ENCODE results near the gene ABCA5.

ABCA5 gene

DNA sequence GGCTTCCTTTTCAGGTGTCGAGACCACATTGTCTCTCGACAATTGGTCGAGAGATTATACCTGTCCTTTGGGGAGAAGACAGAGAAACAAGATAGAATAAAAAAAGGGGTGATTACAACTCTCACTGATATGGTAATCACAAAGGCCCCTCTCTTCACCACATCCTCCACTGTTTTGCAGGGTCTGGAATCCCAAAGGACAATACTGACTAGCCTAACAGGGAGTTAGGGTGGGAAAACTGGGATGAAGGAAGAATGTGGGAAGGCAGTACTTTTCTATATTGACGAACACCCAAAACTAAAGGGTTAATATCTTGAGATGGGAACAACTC lies 6.1 kb downstream of the ABCA5 start:
- H3K4me3 ChIP-seq (ENCODE audit: low read depth, low read length): no peak overlapping the region
- no peak for DNase-seq (ENCODE audit: low read depth, low spot score)
- in situ Hi-C loops (cut with HindIII; ENCODE audit: low sequenced_read_pairs): no loop called here
- TF ChIP-seq, protein P1, sequence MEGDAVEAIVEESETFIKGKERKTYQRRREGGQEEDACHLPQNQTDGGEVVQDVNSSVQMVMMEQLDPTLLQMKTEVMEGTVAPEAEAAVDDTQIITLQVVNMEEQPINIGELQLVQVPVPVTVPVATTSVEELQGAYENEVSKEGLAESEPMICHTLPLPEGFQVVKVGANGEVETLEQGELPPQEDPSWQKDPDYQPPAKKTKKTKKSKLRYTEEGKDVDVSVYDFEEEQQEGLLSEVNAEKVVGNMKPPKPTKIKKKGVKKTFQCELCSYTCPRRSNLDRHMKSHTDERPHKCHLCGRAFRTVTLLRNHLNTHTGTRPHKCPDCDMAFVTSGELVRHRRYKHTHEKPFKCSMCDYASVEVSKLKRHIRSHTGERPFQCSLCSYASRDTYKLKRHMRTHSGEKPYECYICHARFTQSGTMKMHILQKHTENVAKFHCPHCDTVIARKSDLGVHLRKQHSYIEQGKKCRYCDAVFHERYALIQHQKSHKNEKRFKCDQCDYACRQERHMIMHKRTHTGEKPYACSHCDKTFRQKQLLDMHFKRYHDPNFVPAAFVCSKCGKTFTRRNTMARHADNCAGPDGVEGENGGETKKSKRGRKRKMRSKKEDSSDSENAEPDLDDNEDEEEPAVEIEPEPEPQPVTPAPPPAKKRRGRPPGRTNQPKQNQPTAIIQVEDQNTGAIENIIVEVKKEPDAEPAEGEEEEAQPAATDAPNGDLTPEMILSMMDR (IDR thresholded peaks at IDR 0.05; ENCODE audit: low read depth, low read length): no peak

DNA sequence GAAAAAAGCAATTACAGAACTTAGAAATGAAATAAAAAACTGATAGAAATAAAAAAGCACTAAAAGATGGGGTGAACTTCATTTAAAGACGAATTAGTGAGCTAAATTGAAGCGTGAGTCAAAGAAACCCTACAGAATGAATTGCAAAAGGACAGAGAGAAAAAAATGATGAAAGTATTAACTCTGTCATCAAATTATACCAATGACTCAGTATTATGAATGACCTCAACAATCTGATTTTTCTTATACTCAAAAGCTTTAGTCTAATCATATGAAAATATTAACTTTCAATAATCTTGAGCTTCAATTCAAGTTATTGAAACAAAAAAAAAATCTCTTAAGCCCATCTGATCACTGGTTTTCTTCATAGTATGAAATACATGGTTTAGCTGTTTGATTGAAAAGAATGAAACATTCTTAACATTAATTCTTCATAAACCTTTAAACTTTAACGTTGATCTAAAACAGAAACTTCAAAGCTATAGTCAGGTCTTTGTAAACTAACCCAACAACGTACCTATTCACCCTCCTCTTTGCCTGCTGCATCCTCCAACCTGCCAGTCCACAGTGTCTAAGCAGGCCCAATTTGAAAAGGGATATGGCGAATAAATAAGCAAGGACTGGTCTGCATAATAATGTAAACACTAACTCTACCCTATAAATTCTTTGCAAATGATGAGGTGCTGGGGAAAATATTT lies 6.6 kb downstream of the ABCA5 start:
- TF ChIP-seq, protein P1 (IDR thresholded peaks at IDR 0.05; ENCODE audit: low read depth, low read length): no peak
- H3K4me3 ChIP-seq (ENCODE audit: low read depth, low read length): no peak overlapping the region
- in situ Hi-C loops (cut with HindIII; ENCODE audit: low sequenced_read_pairs): no loop called here
- no peak for DNase-seq (ENCODE audit: low read depth, low spot score)

DNA sequence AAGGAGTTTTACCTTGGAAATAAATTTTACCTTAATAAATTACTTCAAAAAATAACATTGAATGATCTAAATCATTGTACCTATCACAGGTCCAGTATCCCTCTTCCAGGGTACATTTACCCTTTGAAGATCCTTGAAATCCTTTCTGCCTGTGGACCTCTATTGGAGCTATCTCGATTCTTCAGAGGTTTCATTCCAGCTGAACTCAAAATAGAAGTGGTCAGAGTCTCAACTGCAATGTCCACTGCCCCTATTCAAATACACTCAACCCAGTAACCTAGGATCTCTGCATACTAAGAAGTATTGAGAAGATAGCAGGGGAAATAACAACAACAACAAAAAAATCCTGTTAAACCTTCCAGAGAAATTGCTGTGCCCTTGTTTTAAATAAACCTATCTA lies 9.3 kb downstream of the ABCA5 start:
- in situ Hi-C loops (cut with HindIII; ENCODE audit: low sequenced_read_pairs): no loop called here
- no peak overlapping the region for H3K4me3 ChIP-seq (ENCODE audit: low read depth, low read length)
- no peak for DNase-seq (ENCODE audit: low read depth, low spot score)
- TF ChIP-seq, protein P1 (IDR thresholded peaks at IDR 0.05; ENCODE audit: low read depth, low read length): no peak

DNA sequence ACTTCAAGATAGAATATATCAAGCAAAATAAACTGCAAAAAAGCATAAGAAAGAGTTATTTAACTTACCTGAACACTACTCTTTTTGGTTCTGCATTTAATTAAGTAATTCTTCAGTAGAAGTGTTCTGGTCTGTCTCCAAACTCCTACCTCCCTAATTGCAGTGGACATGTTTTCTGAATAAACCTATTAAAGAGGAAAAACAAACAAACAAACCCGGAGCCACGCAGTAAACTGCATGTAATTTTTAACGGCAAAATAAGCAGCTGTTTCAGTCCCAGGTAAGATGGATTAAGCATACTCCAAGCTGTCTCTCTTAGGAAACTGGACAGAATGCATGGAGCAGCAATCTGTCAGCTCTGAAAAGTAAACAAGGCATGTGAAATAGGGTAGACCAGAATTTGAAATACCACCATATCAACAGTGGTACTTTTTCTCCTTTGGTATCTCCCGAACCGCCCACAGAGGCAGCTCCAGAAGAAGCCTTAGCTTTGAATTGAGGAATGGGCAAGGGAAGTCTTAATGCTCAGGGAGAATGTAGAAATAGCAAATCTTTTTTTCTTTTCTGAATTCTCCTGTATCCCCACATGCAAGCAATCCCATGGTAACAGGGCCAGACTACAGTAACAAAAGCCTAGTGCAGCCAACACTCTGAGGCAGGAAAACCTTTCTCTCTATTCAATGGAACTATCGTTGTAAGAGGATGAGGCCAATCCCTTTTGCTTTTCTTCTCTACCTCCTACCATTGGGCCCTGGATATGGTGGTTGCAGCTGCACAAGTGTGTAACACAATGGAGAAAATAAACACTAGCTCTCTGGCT lies 12.5 kb downstream of the ABCA5 start:
- in situ Hi-C loops (cut with HindIII; ENCODE audit: low sequenced_read_pairs): no loop called here
- H3K4me3 ChIP-seq (ENCODE audit: low read depth, low read length): no peak overlapping the region
- DNase-seq (ENCODE audit: low read depth, low spot score): no peak
- TF ChIP-seq, protein P1 (IDR thresholded peaks at IDR 0.05; ENCODE audit: low read depth, low read length): no peak

DNA sequence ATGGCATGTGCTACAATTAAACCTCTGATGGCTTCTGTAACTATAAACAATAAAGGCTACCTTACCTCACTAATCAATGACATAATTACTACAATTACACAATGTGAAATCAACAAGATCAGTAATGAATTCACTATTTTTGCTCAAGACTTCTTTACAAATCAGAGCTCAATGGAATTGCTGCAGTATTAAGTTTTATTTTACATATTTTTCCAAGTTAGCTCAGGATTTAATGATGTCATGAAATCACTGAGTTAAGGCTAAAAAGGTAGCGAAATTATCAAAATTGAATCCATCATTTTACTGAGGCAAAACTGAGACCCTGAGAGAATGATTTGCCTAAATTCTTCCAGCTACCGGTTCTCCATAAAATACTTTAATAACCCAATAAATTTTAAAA lies 21.8 kb downstream of the ABCA5 start:
- no peak overlapping the region for H3K4me3 ChIP-seq (ENCODE audit: low read depth, low read length)
- DNase-seq (ENCODE audit: low read depth, low spot score): no peak
- in situ Hi-C loops (cut with HindIII; ENCODE audit: low sequenced_read_pairs): no loop called here
- TF ChIP-seq, protein P1 (IDR thresholded peaks at IDR 0.05; ENCODE audit: low read depth, low read length): no peak

DNA sequence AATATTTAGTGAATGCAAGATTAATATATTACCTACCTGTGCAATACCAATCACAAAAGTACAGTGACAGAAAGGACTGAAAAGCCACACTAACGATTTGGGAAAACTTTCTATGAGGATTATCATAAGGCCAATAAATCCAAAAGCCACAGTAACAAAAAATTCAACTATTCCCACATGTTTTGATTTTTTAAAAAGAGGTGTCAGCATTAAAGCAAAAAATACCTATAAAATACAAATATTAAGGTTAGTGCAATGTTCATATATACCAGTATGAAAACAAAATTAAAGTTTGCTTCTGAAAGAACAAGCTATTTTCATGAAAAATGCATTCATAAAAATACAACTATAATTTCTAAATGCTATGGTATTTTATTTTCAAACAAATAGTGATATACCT lies 24.3 kb downstream of the ABCA5 start:
- H3K4me3 ChIP-seq (ENCODE audit: low read depth, low read length): no peak overlapping the region
- in situ Hi-C loops (cut with HindIII; ENCODE audit: low sequenced_read_pairs): no loop called here
- TF ChIP-seq, protein P1 (IDR thresholded peaks at IDR 0.05; ENCODE audit: low read depth, low read length): no peak

More for the DNA sequence above, 24.3 kb downstream of the ABCA5 start:
- no peak for DNase-seq (ENCODE audit: low read depth, low spot score)
